DMS114 treated with DMSO at 0.1 percent for 48 hours (cell line): ENCODE results near the gene OGA.

Experiments
- DNase-seq: peaks from one replicate; lab custom pipeline; 2025; ENCODE audit not compliant: unreplicated experiment; lab: John Stamatoyannopoulos, UW

The OGA gene

DNA sequence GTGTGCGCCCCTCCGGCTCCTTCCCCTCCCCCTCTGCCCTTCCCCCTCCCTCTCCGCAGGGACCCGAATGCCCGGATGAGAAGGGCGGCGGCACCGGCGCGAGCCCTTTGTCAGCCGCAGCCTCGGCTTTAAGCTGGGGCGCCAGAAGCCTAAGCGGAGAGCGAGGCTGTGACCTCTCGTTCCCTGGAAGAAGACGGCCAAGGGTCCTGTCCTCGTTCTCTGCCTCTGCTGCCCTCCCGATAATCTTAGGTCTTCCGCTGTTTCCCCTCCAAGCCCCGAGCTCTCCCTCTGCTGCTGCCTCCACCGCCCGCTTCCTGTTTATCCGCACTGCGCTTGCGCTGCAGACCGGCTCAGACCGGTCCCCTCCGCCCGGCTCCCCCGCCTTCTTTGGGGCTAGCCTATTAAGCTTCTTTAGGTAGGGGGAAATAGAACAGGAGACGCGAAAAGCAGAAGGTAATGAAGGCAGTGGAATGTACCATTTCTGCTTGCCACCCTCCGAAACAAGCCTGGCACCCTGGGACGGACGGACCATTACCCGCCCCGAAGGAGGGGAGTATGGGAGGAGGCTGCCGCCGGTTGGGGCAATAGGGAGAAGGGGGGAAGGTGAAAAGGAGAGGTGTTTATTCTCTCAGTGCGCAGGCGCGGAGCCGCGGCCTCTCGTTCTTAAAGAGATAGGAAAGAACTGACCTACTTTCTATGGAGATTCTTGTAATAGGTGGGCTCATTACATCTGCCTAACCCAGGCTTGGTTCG is at the start of gene OGA:
OGA (minus strand) TSS at position 326 of the 753 bp plus-strand sequence. CDS start 422 bp downstream, outside the sequence.
- DNase-seq = peak; percentile 99

DNA sequence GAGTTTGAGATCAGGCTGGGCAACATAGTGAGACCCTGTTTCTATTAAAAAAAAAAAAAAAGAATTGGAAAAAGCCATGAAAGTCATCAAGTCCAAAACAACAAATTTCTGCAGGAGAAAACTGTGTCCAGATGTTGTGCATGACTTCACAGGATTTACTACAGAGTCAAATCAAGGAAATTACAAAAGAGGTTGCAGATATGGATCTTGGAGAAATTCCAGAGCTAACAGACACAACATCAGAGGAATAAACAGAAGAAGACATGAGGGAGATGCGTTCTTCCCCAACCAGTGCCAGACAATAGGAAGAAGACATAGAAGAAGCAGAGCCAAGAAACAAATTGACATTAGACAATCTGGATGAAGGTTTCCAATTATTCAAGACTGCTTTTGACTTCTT is 49.7 kb upstream of the OGA start:
- DNase-seq = no peak

DNA sequence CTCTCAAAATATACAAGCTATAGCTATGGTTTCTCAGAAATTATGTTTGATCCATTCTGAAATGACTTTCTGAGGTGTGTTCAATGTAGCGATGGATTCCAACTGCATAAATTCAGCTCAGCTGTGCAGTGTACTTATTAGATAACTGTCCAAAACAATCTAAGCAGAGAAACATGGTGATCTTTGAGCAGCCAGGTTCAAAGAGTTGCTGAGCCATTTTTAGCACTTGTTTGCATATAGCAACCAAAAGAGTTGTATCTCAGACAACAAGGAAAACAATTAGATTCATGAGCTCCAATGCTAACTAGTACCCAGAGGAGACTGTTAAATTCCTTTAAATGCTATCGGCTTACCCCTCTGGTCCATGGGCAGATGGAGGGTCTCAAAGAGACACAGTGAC is 41.3 kb upstream of the OGA start:
- no peak for DNase-seq

DNA sequence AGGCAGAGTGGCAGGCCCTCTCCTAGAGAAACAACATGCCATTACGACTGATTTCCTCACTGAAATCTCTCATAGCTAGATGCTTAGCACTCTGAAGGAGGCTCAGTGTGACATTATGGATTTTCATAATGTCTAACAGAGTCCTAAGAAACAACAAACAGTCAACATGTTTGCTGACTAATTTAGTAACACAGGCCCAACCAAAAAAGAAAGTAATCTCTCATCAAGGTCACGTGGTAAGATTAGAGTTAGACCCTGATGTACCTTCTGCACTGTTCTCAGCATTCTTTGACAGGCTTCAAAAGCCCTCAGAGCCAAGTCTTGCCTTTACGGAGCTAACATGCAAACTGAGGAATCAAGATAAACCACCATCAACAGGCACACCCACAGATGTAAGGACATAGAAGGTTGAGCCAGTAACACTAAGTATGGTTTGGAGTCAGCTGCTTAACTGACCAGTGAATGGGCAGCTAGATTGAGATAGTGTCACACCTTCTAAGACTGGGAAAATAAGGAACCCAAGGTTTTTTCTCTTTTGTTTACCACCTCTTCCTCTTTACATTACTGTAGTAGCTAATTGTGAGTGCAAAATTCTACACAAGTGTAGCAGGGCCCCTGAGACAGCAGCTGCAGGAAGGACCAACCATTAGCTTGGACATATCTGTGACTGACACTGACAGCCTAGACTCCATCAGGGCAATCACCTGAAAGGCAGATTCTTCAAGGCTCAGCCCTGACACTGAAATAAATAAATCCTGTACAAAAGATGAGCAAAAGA is 40.7 kb upstream of the OGA start:
- no peak for DNase-seq

- DNase-seq = no peak
Observed at GRCh38 chr10:101857802-101858476, 39.7 kb upstream of the OGA start.

- DNase-seq = no peak
Observed at GRCh38 chr10:101856626-101857025, 38.4 kb upstream of the OGA start.

DNA sequence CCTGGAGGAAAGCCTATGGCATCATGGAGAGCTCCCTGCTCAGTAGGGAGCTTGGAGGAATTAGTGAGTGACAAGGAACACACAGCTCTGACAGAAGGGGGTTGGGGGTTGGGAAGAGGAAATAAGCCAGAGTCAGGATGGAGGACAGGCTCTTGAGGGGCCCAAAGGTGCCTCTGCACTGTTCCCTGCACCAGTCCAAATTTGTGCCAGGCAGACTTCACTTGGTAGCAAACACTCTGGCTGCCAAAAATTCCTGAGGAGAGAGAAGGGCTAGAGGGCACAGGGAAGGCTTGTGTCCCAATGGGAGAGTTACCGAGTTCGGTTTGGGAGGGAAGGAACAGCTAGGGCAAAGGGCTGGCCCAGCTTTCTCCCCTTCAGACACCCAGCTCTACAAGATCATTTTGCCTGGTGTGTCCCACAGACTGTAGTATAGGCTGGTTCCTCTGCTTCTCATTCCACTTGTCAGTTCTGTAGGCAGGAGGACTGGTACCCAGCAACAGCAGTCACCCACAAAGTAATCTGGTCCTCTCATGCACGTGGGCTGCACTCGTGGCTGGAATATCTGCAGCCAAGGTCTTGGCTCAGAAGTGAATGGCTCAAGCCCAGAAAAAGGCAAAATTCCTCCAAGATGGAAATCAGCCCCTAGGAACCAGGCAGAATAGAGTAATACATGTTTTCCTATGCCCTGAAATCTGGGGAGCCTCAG is 33.3 kb upstream of the OGA start:
- DNase-seq = no peak

- DNase-seq = no peak
Observed at GRCh38 chr10:101850749-101851148, 32.5 kb upstream of the OGA start.

DNA sequence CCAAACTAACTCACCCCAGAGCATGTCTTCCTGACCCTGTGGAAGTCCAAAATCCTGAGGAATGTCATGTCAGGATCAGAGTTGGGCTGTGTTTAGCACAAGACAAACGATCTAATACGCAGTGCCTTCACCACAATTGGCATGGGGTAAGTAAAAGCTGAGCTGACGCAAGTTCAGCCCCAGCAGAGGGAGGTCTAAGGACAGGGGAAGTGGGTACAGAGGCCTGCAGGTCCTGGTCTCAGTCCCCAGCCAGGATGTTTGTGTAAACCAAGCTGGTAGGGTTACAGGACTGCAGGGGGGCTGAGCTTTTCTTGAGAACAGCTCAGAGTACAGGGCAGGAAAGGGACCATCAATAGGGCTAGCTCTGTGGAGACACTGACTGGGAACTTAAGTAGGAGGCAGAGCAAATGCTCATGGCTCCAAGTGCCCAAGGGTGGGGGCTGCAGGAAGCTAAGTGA is 30.7 kb upstream of the OGA start:
- no peak for DNase-seq

DNA sequence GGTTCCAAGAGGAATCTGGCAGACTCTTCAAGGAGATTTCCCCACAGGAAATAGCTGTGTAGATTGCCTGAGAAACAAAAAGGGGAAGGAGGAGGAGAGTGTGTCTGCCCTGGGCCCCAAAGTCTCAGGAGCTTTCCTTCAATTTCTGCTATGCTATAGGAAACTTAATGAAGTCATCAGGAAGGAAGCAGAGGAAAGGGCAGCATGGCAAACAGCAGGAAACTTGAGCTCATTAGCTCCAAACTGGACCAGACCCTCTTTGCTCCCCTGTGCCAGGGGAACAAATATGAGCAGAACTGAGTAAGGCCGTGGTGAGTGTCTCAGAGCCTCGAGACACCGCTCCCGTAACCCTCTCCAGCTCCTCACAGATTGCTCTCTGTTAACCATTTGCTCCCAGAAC is 30.2 kb upstream of the OGA start:
- no peak for DNase-seq

DNA sequence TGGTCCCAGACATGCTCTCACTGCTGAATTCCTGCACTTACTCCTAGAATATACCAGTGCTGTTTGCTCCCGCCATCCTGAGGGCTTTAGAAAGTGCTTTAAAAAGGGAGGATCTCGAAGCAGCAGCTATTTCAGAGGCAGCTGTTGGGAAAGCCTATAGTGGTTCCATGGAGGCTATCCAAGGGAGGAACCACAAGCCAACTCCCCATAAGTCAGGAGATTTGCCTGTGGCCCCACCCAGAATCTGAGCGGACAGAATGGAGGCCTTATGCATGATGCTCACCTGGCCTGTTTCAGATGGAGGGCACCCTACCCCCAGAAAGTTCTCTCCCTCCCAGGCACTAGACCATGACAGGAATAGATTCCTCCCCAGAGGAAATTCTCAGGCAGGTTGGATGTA is 27.6 kb upstream of the OGA start:
- DNase-seq = no peak

DNA sequence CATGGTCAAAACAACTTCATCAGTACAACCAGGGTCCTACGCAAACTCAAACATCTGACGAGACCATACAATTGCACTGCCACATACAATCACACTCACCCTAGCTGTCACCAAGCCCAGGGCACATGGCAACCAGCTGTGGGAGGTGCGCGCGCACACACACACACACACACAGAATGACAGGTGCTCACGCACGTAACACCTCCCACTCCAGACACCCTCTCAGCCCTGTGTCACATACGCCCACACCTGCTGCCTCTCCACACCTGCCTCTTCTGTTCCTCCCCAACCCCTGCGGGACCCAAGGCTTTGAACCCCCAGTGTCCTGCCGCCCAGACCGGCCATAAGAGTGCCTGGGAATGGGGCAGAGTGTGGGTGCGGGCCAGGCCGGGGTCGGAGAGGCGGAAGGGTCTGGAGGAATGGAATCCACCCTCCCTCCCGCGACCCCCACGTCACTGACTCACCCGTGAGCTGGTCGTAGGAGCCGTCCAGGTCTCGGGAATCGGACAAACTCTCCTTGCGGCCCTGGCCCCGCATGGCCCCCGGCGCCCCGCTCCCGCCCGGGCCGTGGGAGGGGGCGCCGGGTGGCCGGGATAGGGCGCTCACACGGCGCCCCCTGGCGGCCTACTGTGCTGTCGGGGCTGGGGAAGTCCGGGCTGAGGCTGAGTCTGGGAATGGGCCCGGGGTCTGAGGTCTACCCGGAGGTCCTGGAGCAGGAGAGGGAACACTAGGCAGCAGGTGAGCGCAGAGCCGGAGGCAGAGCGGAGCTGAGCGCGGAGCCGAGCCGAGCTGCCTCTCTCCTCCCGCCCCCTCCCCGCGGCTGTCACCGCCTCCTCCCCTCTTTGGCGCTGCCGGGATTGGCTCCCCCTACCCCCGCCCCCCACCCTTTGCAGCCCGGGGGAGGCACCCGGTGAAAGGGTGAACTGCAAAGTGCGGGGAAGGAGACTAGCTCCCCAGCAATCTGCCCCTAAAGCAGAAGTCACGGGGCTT is 25.1 kb upstream of the OGA start, which contains the start of gene KCNIP2:
KCNIP2 (minus strand) TSS at position 769 of the 990 bp plus-strand sequence; CDS start at position 537, 232 bp downstream.
- DNase-seq = peak; percentile 19

GRCh38 chr10:101841826-101842225 is 23.6 kb upstream of the OGA start:
- no peak for DNase-seq

DNA sequence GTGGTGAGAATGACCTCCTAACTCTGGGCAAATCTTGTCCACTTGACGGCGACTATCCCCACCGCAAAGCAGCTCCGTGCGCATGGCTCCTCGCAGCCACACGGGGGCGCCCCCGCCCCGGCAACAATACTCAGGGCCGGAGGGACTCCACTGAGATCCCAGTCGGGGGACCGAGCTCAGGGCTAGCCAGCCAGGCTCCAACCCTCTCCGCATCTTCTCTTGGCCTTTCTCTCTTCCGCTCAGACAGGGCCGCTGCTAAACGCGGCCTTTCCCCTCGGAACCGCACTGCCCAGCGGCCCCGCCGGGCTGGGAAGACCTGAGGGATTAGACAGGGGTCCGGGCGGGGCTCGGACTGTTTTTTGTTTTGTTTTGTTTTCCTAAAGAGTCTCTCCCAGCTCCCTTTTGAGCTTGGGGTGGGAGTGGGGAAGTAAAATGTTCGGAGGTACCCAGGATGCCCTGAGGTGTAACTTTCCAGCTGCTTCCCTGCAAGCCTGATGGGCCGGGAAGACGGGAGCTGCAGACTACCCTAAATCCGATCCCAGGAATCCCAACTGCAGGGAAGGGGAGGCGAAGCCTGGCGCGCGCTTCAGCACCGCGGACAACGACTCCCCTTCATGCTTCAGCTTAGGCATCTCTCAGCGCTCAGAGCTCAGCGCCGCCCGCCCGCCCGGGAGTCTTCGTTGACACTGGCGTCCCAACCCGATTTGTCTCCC is 22.7 kb upstream of the OGA start:
- peak; percentile 83 for DNase-seq

DNA sequence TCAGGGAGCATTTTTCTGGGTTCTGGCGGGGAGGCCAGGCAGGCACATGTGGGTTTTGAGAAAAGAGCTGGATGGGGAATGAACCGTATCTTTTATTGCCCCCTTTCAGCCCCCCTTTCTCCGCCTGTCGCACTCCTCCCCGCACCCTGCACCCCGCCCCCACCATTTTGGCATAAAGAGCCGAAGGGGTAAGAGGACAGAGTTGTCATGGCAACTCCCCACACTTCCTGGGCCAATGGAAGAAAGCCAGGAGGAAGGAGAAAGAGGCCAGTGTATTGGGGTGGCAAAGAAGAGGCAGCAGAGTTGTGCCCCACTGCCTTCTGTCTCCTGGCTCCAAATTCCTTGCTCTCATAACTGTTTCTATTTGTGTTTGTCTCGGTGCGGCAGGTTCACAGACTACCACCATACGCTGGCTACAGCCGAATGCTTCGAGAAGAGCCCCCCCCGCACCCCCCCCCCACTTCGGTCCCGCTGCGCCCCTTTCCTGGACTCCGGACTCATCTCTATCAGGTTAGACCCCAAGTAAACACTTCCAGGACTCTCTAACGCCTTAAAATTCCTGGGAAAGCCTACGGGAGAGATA is 21.9 kb upstream of the OGA start:
- no peak for DNase-seq

GRCh38 chr10:101839416-101840063 is 21.3 kb upstream of the OGA start:
- DNase-seq = no peak

DNA sequence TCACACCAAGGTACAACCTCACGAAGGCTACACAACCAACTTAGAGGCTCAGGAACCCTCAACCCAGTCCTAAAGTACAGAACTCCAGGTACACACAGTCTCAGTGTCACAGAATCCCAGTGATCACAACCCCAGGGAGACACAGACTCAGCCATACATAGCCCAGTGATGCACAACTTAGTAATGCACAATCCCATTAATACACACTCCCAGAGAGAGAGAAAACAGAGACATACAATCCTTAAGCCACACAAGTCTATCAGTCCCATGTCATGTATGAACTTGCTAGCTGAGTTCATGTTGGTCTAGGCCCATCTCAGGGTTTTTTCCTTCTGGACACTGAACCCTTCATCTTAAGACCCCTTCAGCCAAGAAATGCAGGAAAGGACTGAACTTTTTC is 20.8 kb upstream of the OGA start:
- no peak for DNase-seq

DNA sequence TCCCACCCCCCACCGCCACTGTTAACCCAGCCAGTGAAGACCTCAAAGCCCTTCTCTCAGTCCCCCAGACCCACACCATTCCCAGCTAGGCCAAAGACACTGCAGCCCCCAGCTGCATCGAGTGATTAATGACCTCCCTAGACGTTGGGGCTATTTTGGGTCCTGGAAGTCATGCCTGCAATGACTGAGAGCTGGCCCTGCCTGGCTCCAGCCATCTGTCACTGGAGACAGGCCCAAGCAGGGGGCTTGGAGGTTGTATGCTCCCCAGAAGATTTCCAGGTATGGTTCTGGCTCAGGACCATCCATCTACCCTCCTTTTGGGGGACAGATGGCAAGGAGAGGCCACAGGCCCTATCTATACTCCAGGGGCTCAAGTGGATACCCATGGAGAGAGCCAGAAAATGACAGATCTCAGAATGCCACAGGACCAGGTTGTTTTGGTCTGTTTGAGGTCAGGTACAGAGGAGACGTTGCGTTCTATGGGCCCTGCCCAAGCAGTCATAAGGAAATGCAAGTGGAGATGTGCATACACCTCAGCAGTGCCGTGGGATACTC is 20.2 kb upstream of the OGA start:
- DNase-seq = no peak
